Sigmoid colon (tissue), 7 donors: ENCODE data around the gene GPATCH2. TPM values are rescaled to one million over a fixed set of nuclear protein-coding genes. Genes with fewer than 3 reads are reported as not detected.

Experiments used
- DNase-seq: peaks from one replicate; pipeline ENCODE4 v3.0.0-alpha.2; 2019
- H3K27ac ChIP-seq, 4 donors: fragments of 200-600 bp; sonication (generic); one replicate each; pipeline ENCODE4 v1.5.1; 2016 to 2019; ENCODE audit warnings: mild to moderate bottlenecking in 1 of 4
- H3K27me3 ChIP-seq, 3 donors: fragments of 200-600 bp; sonication (generic); one replicate each; pipeline ENCODE4 v1.5.1; 2019; ENCODE audit warnings: mild to moderate bottlenecking in 1 of 3
- H3K36me3 ChIP-seq, 4 donors: fragments of 200-600 bp; sonication (generic); one replicate each; pipeline ENCODE4 v1.5.1; 2016 to 2019
- H3K4me1 ChIP-seq, 4 donors: fragments of 200-600 bp; sonication (generic); one replicate each; pipeline ENCODE4 v1.5.1; 2017 to 2019
- H3K4me3 ChIP-seq, 4 donors: fragments of 200-600 bp; sonication (generic); one replicate each; pipeline ENCODE4 v1.5.1; 2017 to 2019; ENCODE audit warnings: mild to moderate bottlenecking in 2 of 4, moderate library complexity in 1 of 4
- H3K9me3 ChIP-seq, 4 donors: fragments of 200-600 bp in 3 of 4; sonication (generic) in 3 of 4; one replicate each; pipeline versions ENCODE4 v1.5.1 to v1.6.1; 2013 to 2019
- CTCF ChIP-seq, 4 experiments: fragments of 450-650 bp in 3 of 4; fragments of 200-600 bp in 1 of 4; IDR thresholded peaks; one replicate each; pipeline ENCODE4 v1.5.1; 2016 to 2019; ENCODE audit warnings: antibody characterized with exemption in 4 of 4, mild to moderate bottlenecking in 3 of 4, moderate library complexity in 2 of 4
- EP300 ChIP-seq, 4 donors: sonication (generic); formaldehyde crosslinking; IDR thresholded peaks; one replicate each; pipeline ENCODE4 v1.6.1; 2017; ENCODE audit warnings: antibody characterized with exemption in 4 of 4
- POLR2A ChIP-seq, 2 donors: fragments of 450-650 bp; IDR thresholded peaks; one replicate each; pipeline ENCODE4 v1.6.1; 2016; ENCODE audit warnings: antibody characterized with exemption in 2 of 2, mild to moderate bottlenecking in 2 of 2, moderate library complexity in 2 of 2
- POLR2AphosphoS5 ChIP-seq, 4 donors: sonication (generic); formaldehyde crosslinking; IDR thresholded peaks; one replicate each; pipeline ENCODE4 v1.6.1; 2017; ENCODE audit warnings: antibody characterized with exemption in 4 of 4
- WGBS, 2 donors: extraction: QIAGEN DNeasy Blood & Tissue Kit; methylation state at CpG; one replicate each; pipeline ENCODE4 v1.1.7; 2013; 5-methylcytosine and 5-hydroxymethylcytosine counted together
- intact Hi-C: fragments of 100-400 bp; cut with DNase I; formaldehyde crosslinking; loops from one replicate; pipeline ENCODE4 v1.15.1; 2023
- polyA plus RNA-seq, 3 donors: library from polyadenylated mRNA; stranded (reverse); fragments of 200-250 nt; gene quantifications; one replicate each; pipeline ENCODE4 v1.2.3, GENCODE V29; 2013
- total RNA-seq, 4 donors: library from RNA; depleted of rRNA; stranded (reverse); fragments of >200 nt; gene quantifications; one replicate each; pipeline ENCODE4 v1.1.0, GENCODE V29; 2016
- donor health status: healthy with polysubstance abuse.
- donor health status: Bipolar disorder and iron deficiency.
- donor health status: healthy.

The GPATCH2 gene
- total and polyA plus RNA-seq, 7 donors, result 3.0 to 18.5 (median 12.2) TPM

- H3K4me3 ChIP-seq, result no peak overlapping the region
- no peak for DNase-seq
- H3K9me3 ChIP-seq, result no peaks in the 10 kb centered on the region
- TF ChIP-seq CTCF (IDR thresholded peaks at IDR 0.05), result no peak
- TF ChIP-seq EP300 (IDR thresholded peaks at IDR 0.05), result no peak
- TF ChIP-seq POLR2AphosphoS5 (IDR thresholded peaks at IDR 0.05), result no peak
- TF ChIP-seq POLR2A (IDR thresholded peaks at IDR 0.05), result no peak
- no peak overlapping the region for H3K27ac ChIP-seq
- H3K36me3 ChIP-seq, result no peaks in the 10 kb centered on the region
- no peaks in the 10 kb centered on the region for H3K4me1 ChIP-seq
- no peaks in the 10 kb centered on the region for H3K27me3 ChIP-seq
- intact Hi-C loops, result no loop called here
Observed at GRCh38 chr1:217661407-217661806, 30.5 kb upstream of the GPATCH2 start.

- TF ChIP-seq POLR2A (IDR thresholded peaks at IDR 0.05), result no peak
- peak in 2 of 4 experiments; percentile 9 to 29 for TF ChIP-seq CTCF (IDR thresholded peaks at IDR 0.05)
- no peak overlapping the region for H3K4me3 ChIP-seq
- H3K27me3 ChIP-seq, result no peaks in the 10 kb centered on the region
- H3K27ac ChIP-seq, result no peak overlapping the region
- H3K4me1 ChIP-seq, result no peaks in the 10 kb centered on the region
- H3K9me3 ChIP-seq, result no peaks in the 10 kb centered on the region
- no peaks in the 10 kb centered on the region for H3K36me3 ChIP-seq
- WGBS, 2 donors, result 53 to 63% methylated on average over 5 of the region's 5 CpGs
- intact Hi-C loops, result no loop called here
- no peak for DNase-seq
Observed at GRCh38 chr1:217660353-217661062, 29.6 kb upstream of the GPATCH2 start.

- no peak for DNase-seq
- Histone ChIP-seq H3K4me3 (no peak overlapping the region), H3K27me3 (no peaks in the 10 kb centered on the region), H3K27ac (no peak overlapping the region), H3K4me1 (no peaks in the 10 kb centered on the region), H3K9me3 (no peaks in the 10 kb centered on the region), H3K36me3 (no peaks in the 10 kb centered on the region)
- TF ChIP-seq POLR2AphosphoS5 (IDR thresholded peaks at IDR 0.05) (no peak), EP300 (IDR thresholded peaks at IDR 0.05) (no peak), POLR2A (IDR thresholded peaks at IDR 0.05) (no peak), CTCF (IDR thresholded peaks at IDR 0.05) (no peak)
- WGBS, 2 donors, result 95 to 96% methylated on average over 4 of the region's 4 CpGs
- intact Hi-C loops, result no loop called here
Observed at GRCh38 chr1:217650674-217651073, 19.8 kb upstream of the GPATCH2 start.

- Histone ChIP-seq H3K27ac (no peak overlapping the region), H3K36me3 (no peaks in the 10 kb centered on the region), H3K9me3 (no peaks in the 10 kb centered on the region), H3K4me3 (no peak overlapping the region), H3K4me1 (no peaks in the 10 kb centered on the region), H3K27me3 (no peaks in the 10 kb centered on the region)
- TF ChIP-seq EP300 (IDR thresholded peaks at IDR 0.05) (no peak), POLR2A (IDR thresholded peaks at IDR 0.05) (no peak), POLR2AphosphoS5 (IDR thresholded peaks at IDR 0.05) (no peak), CTCF (IDR thresholded peaks at IDR 0.05) (no peak)
- intact Hi-C loops, result no loop called here
- WGBS, 2 donors, result 93% methylated on average over 13 of the region's 13 CpGs
- no peak for DNase-seq
Observed at GRCh38 chr1:217647791-217648190, 16.9 kb upstream of the GPATCH2 start.

GRCh38 chr1:217642455-217642854, 11.6 kb upstream of the GPATCH2 start:
- DNase-seq, result no peak
- TF ChIP-seq POLR2A (IDR thresholded peaks at IDR 0.05) (no peak), POLR2AphosphoS5 (IDR thresholded peaks at IDR 0.05) (no peak), CTCF (IDR thresholded peaks at IDR 0.05) (no peak), EP300 (IDR thresholded peaks at IDR 0.05) (no peak)
- 67 to 74% methylated on average over 6 of the region's 6 CpGs for WGBS, 2 donors
- no peaks in the 10 kb centered on the region for H3K4me1 ChIP-seq
- H3K9me3 ChIP-seq, result no peaks in the 10 kb centered on the region
- H3K27me3 ChIP-seq, result no peaks in the 10 kb centered on the region
- intact Hi-C loops, result no loop called here
- no peak overlapping the region for H3K27ac ChIP-seq
- no peak overlapping the region for H3K4me3 ChIP-seq
- H3K36me3 ChIP-seq, result no peaks in the 10 kb centered on the region
